Lower leg skin (tissue), 3 donors: ENCODE results near the gene PATJ.

Experiments used
- POLR2A ChIP-seq, 2 donors: fragments of 450-650 bp; IDR thresholded peaks; one replicate each; pipeline ENCODE4 v1.6.1; 2016 to 2017; ENCODE audit warnings: antibody characterized with exemption in 2 of 2, mild to moderate bottlenecking in 1 of 2, moderate library complexity in 1 of 2
- TF ChIP-seq, protein P1 (sequence below), 3 donors: fragments of 450-650 bp; IDR thresholded peaks; one replicate each; pipeline ENCODE4 v1.5.1; 2016; ENCODE audit warnings: antibody characterized with exemption in 3 of 3, mild to moderate bottlenecking in 3 of 3, moderate library complexity in 2 of 3

DNA sequence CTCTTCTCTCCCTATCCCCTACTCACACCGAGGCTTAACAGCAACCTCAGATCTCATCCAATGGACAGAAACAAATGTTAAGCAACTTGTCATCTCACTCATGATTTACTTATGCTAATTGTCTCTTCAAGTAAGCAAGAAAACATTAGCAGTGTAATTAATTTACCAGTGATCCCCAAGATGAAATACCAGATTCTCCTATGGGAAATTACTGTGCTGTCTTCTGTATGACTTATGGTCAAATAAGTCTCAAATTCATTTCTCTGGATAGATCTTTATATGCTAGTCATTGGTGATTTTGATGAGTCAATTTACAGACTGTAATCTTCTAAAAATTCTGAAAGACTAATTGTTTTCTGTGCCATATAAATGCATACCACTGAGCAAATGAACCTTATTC, 419.4 kb downstream of the PATJ start:
- TF ChIP-seq, protein P1, sequence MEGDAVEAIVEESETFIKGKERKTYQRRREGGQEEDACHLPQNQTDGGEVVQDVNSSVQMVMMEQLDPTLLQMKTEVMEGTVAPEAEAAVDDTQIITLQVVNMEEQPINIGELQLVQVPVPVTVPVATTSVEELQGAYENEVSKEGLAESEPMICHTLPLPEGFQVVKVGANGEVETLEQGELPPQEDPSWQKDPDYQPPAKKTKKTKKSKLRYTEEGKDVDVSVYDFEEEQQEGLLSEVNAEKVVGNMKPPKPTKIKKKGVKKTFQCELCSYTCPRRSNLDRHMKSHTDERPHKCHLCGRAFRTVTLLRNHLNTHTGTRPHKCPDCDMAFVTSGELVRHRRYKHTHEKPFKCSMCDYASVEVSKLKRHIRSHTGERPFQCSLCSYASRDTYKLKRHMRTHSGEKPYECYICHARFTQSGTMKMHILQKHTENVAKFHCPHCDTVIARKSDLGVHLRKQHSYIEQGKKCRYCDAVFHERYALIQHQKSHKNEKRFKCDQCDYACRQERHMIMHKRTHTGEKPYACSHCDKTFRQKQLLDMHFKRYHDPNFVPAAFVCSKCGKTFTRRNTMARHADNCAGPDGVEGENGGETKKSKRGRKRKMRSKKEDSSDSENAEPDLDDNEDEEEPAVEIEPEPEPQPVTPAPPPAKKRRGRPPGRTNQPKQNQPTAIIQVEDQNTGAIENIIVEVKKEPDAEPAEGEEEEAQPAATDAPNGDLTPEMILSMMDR (IDR thresholded peaks at IDR 0.05), result no peak
- no peak for TF ChIP-seq POLR2A (IDR thresholded peaks at IDR 0.05)
